ENCODE measurements around the gene TBC1D24.

TBC1D24 gene

DNA sequence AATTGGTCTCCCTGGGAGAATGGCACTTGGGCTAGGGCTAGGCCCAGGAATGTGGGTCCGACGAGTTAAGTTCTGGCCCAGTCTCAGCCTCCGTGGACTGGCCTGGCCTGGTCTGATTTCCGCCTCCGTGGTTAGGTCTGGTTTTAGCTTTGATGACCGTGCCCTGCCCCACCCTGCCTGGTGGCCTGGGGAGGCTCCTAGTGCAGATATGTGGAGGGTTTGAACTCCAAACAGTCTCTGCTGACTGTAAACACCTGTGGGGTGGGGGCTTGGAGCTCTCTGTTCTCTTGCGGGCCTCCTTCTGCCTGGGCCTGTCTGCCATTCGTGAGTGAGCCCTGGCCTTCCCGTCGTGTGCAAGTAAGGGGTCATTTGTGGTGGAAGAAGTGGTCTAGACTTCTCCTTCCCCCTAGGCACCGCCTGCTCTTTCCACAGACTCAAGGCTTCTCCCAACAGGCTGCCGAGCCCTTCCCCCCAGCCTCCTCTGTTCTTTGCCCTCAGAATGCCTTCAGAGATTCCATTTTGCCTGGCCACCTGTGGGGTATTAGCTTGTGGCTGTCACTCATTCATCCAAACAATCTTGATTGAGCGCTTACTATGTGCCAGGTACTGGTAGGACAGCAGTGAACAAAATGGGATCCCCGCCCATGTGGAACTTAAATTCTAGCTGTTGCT, 40.4 kb downstream of the TBC1D24 start:
- no peaks in the 10 kb centered on the region for H3K27me3 ChIP-seq (ENCODE audit: control insufficient read depth in 3 of 3, insufficient read depth in 3 of 3, low read depth in 1 of 3, low read length in 3 of 3)
- H3K36me3 ChIP-seq (replicated peaks in 1 of 2; ENCODE audit: control insufficient read depth in 2 of 2, insufficient read depth in 2 of 2, low read length in 2 of 2): peaks cover 8 to 31% of the 10 kb centered on the region in 2 donors
- H2AK5ac ChIP-seq (ENCODE audit: low read depth, low read length): peak overlapping the region; percentile 96
- no peak overlapping the region for H2AFZ ChIP-seq (ENCODE audit: low read length)
- H3K18ac ChIP-seq (ENCODE audit: low read length): no peak overlapping the region
- H4K8ac ChIP-seq (ENCODE audit: low read depth, low read length): no peak overlapping the region
- H3K4me3 ChIP-seq (ENCODE audit: low read length in 2 of 2): peak overlapping the region; percentile 96 to 97
- H2BK15ac ChIP-seq (ENCODE audit: low read length): no peak overlapping the region
- peaks cover 34% of the 10 kb centered on the region for H3K79me1 ChIP-seq (ENCODE audit: low read depth, low read length)
- no peak for DNase-seq (ENCODE audit: low spot score)
- no peak overlapping the region for H2BK5ac ChIP-seq (ENCODE audit: low read length)
- no peak overlapping the region for H3K4ac ChIP-seq (ENCODE audit: low read length)
- peak overlapping the region; percentile 88 for H3K4me2 ChIP-seq (ENCODE audit: insufficient read depth, low read length, poor library complexity, severe bottlenecking)
- no peak overlapping the region for H3K9ac ChIP-seq (ENCODE audit: low read depth, low read length, poor library complexity)
- no peak overlapping the region for H4K91ac ChIP-seq (ENCODE audit: low read depth, low read length, poor library complexity)
- H3K14ac ChIP-seq (ENCODE audit: low read length): no peak overlapping the region
- no peak overlapping the region for H2BK12ac ChIP-seq (ENCODE audit: low read length)
- no peak overlapping the region for H2BK120ac ChIP-seq (ENCODE audit: low read depth, low read length)
- H3K9me3 ChIP-seq (replicated peaks in 1 of 2; ENCODE audit: control insufficient read depth in 2 of 2, insufficient read depth in 1 of 2, low read depth in 1 of 2, low read length in 2 of 2): no peaks in the 10 kb centered on the region
- H3K23ac ChIP-seq (ENCODE audit: low read depth, low read length, poor library complexity): no peak overlapping the region
- WGBS, 2 donors (ENCODE audit: extremely low coverage in 2 of 2, insufficient read length in 2 of 2, insufficient replicate concordance in 1 of 2): no CpG with 5 or more reads among the region's 14 CpGs
- H3K27ac ChIP-seq (replicated peaks; ENCODE audit: low read length): no peak overlapping the region
- peaks cover 30 to 31% of the 10 kb centered on the region in 2 donors for H3K4me1 ChIP-seq (ENCODE audit: control insufficient read depth in 2 of 2, insufficient read depth in 1 of 2, low read depth in 1 of 2, low read length in 2 of 2)

DNA sequence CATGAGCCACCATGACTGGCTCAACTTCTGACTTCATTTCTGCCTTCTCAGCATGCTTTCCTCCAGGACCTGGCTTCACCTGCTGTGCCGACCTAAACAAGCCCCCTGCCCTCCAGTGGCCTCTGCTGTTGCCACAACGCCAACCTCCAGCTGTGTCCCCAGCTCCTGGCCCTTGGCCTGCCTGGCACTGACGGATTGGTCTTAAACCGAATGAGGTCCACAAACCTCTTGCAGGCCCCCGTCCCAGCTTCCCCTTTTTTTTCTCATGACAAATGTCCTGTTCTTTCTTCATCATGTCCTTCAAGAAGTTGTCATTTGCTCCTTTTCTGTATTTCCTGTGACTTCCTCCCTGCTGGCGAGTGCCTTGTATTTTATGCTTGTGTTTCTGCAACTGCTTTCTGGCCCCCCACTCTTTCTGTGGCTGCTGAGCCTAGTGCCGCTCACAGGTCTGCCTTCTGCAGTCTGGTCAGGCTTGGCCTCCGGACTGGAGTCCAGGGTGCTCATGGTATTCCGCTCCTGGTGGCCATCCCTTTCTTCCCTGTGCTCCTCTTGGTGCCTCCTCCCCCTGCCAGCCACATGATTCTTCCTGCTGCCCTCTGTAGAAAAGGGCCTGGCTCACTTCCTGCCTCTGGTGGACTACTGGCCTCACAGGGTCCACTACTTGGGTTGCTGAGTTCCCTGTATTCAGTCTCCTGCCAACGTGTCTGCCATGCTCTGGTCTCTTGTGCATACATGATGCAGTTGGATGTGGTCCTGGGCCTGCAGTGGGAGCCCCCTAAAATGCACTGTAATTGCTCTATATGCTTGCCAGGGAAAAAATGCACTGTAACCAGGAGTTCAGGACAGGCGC, 41.7 kb downstream of the TBC1D24 start:
- H3K79me1 ChIP-seq (ENCODE audit: low read depth, low read length): peaks cover 41% of the 10 kb centered on the region
- no peak overlapping the region for H4K91ac ChIP-seq (ENCODE audit: low read depth, low read length, poor library complexity)
- no peak overlapping the region for H2BK5ac ChIP-seq (ENCODE audit: low read length)
- H3K9me3 ChIP-seq (replicated peaks in 1 of 2; ENCODE audit: control insufficient read depth in 2 of 2, insufficient read depth in 1 of 2, low read depth in 1 of 2, low read length in 2 of 2): no peaks in the 10 kb centered on the region
- no peak for DNase-seq (ENCODE audit: low spot score)
- H3K14ac ChIP-seq (ENCODE audit: low read length): no peak overlapping the region
- no peak overlapping the region for H2BK12ac ChIP-seq (ENCODE audit: low read length)
- no peak overlapping the region for H2BK120ac ChIP-seq (ENCODE audit: low read depth, low read length)
- peaks cover 10 to 31% of the 10 kb centered on the region in 2 donors for H3K36me3 ChIP-seq (replicated peaks in 1 of 2; ENCODE audit: control insufficient read depth in 2 of 2, insufficient read depth in 2 of 2, low read length in 2 of 2)
- H3K4me2 ChIP-seq (ENCODE audit: insufficient read depth, low read length, poor library complexity, severe bottlenecking): no peak overlapping the region
- no CpG with 5 or more reads among the region's 11 CpGs for WGBS, 2 donors (ENCODE audit: extremely low coverage in 2 of 2, insufficient read length in 2 of 2, insufficient replicate concordance in 1 of 2)
- peaks cover 26 to 34% of the 10 kb centered on the region in 2 donors for H3K4me1 ChIP-seq (ENCODE audit: control insufficient read depth in 2 of 2, insufficient read depth in 1 of 2, low read depth in 1 of 2, low read length in 2 of 2)
- no peak overlapping the region for H3K9ac ChIP-seq (ENCODE audit: low read depth, low read length, poor library complexity)
- H2AK5ac ChIP-seq (ENCODE audit: low read depth, low read length): no peak overlapping the region
- H3K4ac ChIP-seq (ENCODE audit: low read length): no peak overlapping the region
- H2AFZ ChIP-seq (ENCODE audit: low read length): no peak overlapping the region
- no peaks in the 10 kb centered on the region for H3K27me3 ChIP-seq (ENCODE audit: control insufficient read depth in 3 of 3, insufficient read depth in 3 of 3, low read depth in 1 of 3, low read length in 3 of 3)
- H3K27ac ChIP-seq (replicated peaks; ENCODE audit: low read length): no peak overlapping the region
- H3K18ac ChIP-seq (ENCODE audit: low read length): no peak overlapping the region
- H3K23ac ChIP-seq (ENCODE audit: low read depth, low read length, poor library complexity): peak overlapping the region; percentile 69
- H3K4me3 ChIP-seq (ENCODE audit: low read length in 2 of 2): peak overlapping the region in 1 of 2 donors; percentile 17
- H4K8ac ChIP-seq (ENCODE audit: low read depth, low read length): no peak overlapping the region
- no peak overlapping the region for H2BK15ac ChIP-seq (ENCODE audit: low read length)

GRCh38 chr16:2517954-2518605, 43.2 kb downstream of the TBC1D24 start:
- Histone ChIP-seq H3K4me3 (ENCODE audit: low read length in 2 of 2) (no peak overlapping the region), H3K27me3 (ENCODE audit: control insufficient read depth in 3 of 3, insufficient read depth in 3 of 3, low read depth in 1 of 3, low read length in 3 of 3) (no peaks in the 10 kb centered on the region), H3K4me2 (ENCODE audit: insufficient read depth, low read length, poor library complexity, severe bottlenecking) (no peak overlapping the region), H3K4ac (ENCODE audit: low read length) (no peak overlapping the region), H2AFZ (ENCODE audit: low read length) (no peak overlapping the region), H2BK120ac (ENCODE audit: low read depth, low read length) (no peak overlapping the region), H3K79me1 (ENCODE audit: low read depth, low read length) (peaks cover 39% of the 10 kb centered on the region), H2AK5ac (ENCODE audit: low read depth, low read length) (no peak overlapping the region), H4K91ac (ENCODE audit: low read depth, low read length, poor library complexity) (no peak overlapping the region), H3K27ac (replicated peaks; ENCODE audit: low read length) (no peak overlapping the region), H2BK12ac (ENCODE audit: low read length) (no peak overlapping the region), H3K9ac (ENCODE audit: low read depth, low read length, poor library complexity) (no peak overlapping the region), H3K23ac (ENCODE audit: low read depth, low read length, poor library complexity) (no peak overlapping the region), H3K9me3 (replicated peaks in 1 of 2; ENCODE audit: control insufficient read depth in 2 of 2, insufficient read depth in 1 of 2, low read depth in 1 of 2, low read length in 2 of 2) (no peaks in the 10 kb centered on the region), H4K8ac (ENCODE audit: low read depth, low read length) (no peak overlapping the region), H3K36me3 (replicated peaks in 1 of 2; ENCODE audit: control insufficient read depth in 2 of 2, insufficient read depth in 2 of 2, low read length in 2 of 2) (peaks cover 10 to 37% of the 10 kb centered on the region in 2 donors), H2BK5ac (ENCODE audit: low read length) (no peak overlapping the region), H3K14ac (ENCODE audit: low read length) (no peak overlapping the region), H2BK15ac (ENCODE audit: low read length) (no peak overlapping the region), H3K4me1 (ENCODE audit: control insufficient read depth in 2 of 2, insufficient read depth in 1 of 2, low read depth in 1 of 2, low read length in 2 of 2) (peaks cover 19% of the 10 kb centered on the region in 2 donors), H3K18ac (ENCODE audit: low read length) (no peak overlapping the region)
- no CpG with 5 or more reads among the region's 12 CpGs for WGBS, 2 donors (ENCODE audit: extremely low coverage in 2 of 2, insufficient read length in 2 of 2, insufficient replicate concordance in 1 of 2)
- DNase-seq (ENCODE audit: low spot score): no peak
